Heart left ventricle (tissue), 16 donors: ENCODE results near the gene VMP1. TPM values are rescaled to one million over a fixed set of nuclear protein-coding genes. Genes with fewer than 3 reads are reported as not detected.

Experiments used
- ATAC-seq, 4 donors: fragments of 200-7000 bp; cut with Tn5 transposase; one replicate each; pipeline ENCODE4 v1.9.1; 2020 to 2022; ENCODE audit warnings: moderate library complexity in 4 of 4, mild to moderate bottlenecking in 3 of 4, moderate number of reproducible peaks in 1 of 4
- DNase-seq, 5 donors: peaks; one replicate each; pipeline ENCODE4 v3.0.0-alpha.2; 2020
- H3K27ac ChIP-seq, 12 donors: fragments of 200-600 bp; sonication (generic) in 4 of 12; one replicate each; pipeline versions ENCODE4 v1.5.0 to v1.8.0; 2016 to 2022; ENCODE audit warnings: mild to moderate bottlenecking in 2 of 12
- H3K27me3 ChIP-seq, 9 donors: fragments of 200-600 bp; sonication (generic) in 2 of 9; one replicate each; pipeline versions ENCODE4 v1.5.1 to v1.8.0; 2016 to 2022; ENCODE audit warnings: mild to moderate bottlenecking in 3 of 9
- H3K36me3 ChIP-seq, 9 donors: fragments of 200-600 bp; sonication (generic) in 2 of 9; one replicate each; pipeline versions ENCODE4 v1.5.0 to v1.8.0; 2018 to 2022; ENCODE audit warnings: mild to moderate bottlenecking in 2 of 9
- H3K4me1 ChIP-seq, 12 donors: fragments of 200-600 bp; sonication (generic) in 4 of 12; one replicate each; pipeline versions ENCODE4 v1.5.0 to v1.8.0; 2016 to 2022; ENCODE audit warnings: mild to moderate bottlenecking in 3 of 12
- H3K4me3 ChIP-seq, 12 donors: fragments of 200-600 bp; sonication (generic) in 4 of 12; one replicate each; pipeline versions ENCODE4 v1.5.0 to v1.8.0; 2017 to 2022; ENCODE audit warnings: mild to moderate bottlenecking in 9 of 12, moderate library complexity in 4 of 12
- H3K9me3 ChIP-seq, 12 donors: fragments of 200-600 bp; sonication (generic) in 4 of 12; one replicate each; pipeline versions ENCODE4 v1.5.0 to v1.8.0; 2016 to 2022; ENCODE audit warnings: mild to moderate bottlenecking in 1 of 12
- POLR2A ChIP-seq, 2 donors: fragments of 450-650 bp; IDR thresholded peaks; one replicate each; pipeline ENCODE4 v1.6.1; 2017; ENCODE audit warnings: antibody characterized with exemption in 2 of 2, mild to moderate bottlenecking in 2 of 2, moderate library complexity in 2 of 2
- whole genome bisulfite sequencing, 4 donors: extraction: QIAGEN DNeasy Blood & Tissue Kit in 2 of 4; methylation state at CpG; one replicate each; pipeline versions ENCODE4 v1.1.5 to v1.1.7; 2013 to 2018; 5-methylcytosine and 5-hydroxymethylcytosine counted together
- intact Hi-C, 10 donors: fragments of 100-400 bp; cut with DNase I; formaldehyde crosslinking; loops; one replicate each; pipeline versions ENCODE4 v1.11.1 to v1.14.2; 2022
- polyA plus RNA-seq, 2 donors: library from polyadenylated mRNA; stranded (reverse); fragments of 200-250 nt; gene quantifications; one replicate each; pipeline ENCODE4 v1.2.3, GENCODE V29; 2013
- total RNA-seq, 9 donors: library from RNA; depleted of rRNA in 2 of 9; stranded (reverse); fragments of >200 nt in 2 of 9; fragmentation: NEBNext Ultra II Directional in 3 of 9; extraction: Animal tissue kit (Norgen Biotek cat#: 25700) in 3 of 9; gene quantifications; one replicate each; pipeline versions ENCODE4 v1.1.0 to v1.2.4, GENCODE V29; 2016 to 2023
- TF ChIP-seq, protein P1 (sequence below), 12 donors: fragments of 200-600 bp; sonication (generic) in 4 of 12; IDR thresholded peaks; one replicate each; pipeline versions ENCODE4 v1.5.0 to v1.8.0; 2018 to 2022; ENCODE audit warnings: antibody characterized with exemption in 12 of 12, mild to moderate bottlenecking in 5 of 12
- donor health status: ischemic (EF 13 %, LVEDD 7.1; RV severe dilation, severe dysfunction).
- donor health status: healthy with polysubstance abuse.
- donor health status: DM: no; HTN: yes; CAD: no.
- donor health status: DM: no; HTN: no; CAD: no.
- donor health status: ischemic (EF 25% LVEDD 6.9; RV normal size, moderate dysfunction).
- donor health status: ischemic (EF 25% LVEDD 5.7; RV mildly dilated, moderate dysfunction).
- donor health status: healthy.
- donor health status: DM: yes; HTN: yes; CAD: no.
- donor health status: ischemic (EF 35%, LVEDD 5.7; RV mildly dilated, moderate dysfunction).
- donor health status: nonischemic (EF 11% LVEDD 7.7; RV severe dilation, severe dysfunction).
- donor health status: DM: yes; HTN: yes; CAD: no.
- donor health status: PGD.
- donor health status: ischemic (EF 29% LVEDD 5.4; RV normal size, mild dysfunction).
- donor health status: nonischemic (EF 23%, LVEDD 6.1; RV moderate dilation, normal function).

VMP1 gene
- total and polyA plus RNA-seq, 11 donors: 19.3 to 181 (median 50.1) TPM

DNA sequence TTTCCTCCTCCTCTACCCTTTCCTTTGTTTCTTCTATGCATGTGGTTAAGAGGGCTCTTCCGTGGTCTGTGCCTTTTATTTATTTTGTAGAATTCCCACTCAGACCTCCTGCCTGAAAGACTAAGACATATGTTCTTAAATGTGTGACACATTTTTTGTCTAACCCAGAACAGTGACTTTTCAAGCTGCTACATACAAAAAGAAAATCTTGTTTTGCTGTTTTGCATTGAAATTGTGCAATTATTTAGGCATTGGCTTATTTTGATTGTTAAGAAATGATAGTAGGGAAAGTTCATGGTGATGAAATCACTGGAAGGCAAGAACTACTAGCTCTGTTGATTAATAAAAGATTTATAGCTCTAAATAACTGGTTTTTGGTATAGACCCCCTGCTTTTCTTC, 108.5 kb downstream of the VMP1 start:
- H3K4me1 ChIP-seq: peaks cover 0 to 15% (median 0%) of the 10 kb centered on the region in 12 donors
- no peak overlapping the region for H3K4me3 ChIP-seq
- no peak for DNase-seq
- H3K27me3 ChIP-seq: no peaks in the 10 kb centered on the region
- H3K36me3 ChIP-seq: peaks cover 0 to 69% (median 35%) of the 10 kb centered on the region in 9 donors
- WGBS, 4 donors: 56 to 95% (median 84%) methylated on average over 1 of the region's 1 CpG
- ATAC-seq: no peak
- no peaks in the 10 kb centered on the region for H3K9me3 ChIP-seq
- peak overlapping the region in 1 of 12 donors; percentile 62 for H3K27ac ChIP-seq
- intact Hi-C loops: no loop called here
- TF ChIP-seq, protein P1, sequence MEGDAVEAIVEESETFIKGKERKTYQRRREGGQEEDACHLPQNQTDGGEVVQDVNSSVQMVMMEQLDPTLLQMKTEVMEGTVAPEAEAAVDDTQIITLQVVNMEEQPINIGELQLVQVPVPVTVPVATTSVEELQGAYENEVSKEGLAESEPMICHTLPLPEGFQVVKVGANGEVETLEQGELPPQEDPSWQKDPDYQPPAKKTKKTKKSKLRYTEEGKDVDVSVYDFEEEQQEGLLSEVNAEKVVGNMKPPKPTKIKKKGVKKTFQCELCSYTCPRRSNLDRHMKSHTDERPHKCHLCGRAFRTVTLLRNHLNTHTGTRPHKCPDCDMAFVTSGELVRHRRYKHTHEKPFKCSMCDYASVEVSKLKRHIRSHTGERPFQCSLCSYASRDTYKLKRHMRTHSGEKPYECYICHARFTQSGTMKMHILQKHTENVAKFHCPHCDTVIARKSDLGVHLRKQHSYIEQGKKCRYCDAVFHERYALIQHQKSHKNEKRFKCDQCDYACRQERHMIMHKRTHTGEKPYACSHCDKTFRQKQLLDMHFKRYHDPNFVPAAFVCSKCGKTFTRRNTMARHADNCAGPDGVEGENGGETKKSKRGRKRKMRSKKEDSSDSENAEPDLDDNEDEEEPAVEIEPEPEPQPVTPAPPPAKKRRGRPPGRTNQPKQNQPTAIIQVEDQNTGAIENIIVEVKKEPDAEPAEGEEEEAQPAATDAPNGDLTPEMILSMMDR (IDR thresholded peaks at IDR 0.05): no peak
- TF ChIP-seq POLR2A (IDR thresholded peaks at IDR 0.05): no peak

- DNase-seq (no peak), ATAC-seq (peak in 1 of 4 donors; percentile 23)
- peak overlapping the region in 9 of 12 donors; percentile 3 to 91 (median 50) for H3K27ac ChIP-seq
- peaks cover 5 to 58% (median 15%) of the 10 kb centered on the region in 12 donors for H3K4me1 ChIP-seq
- TF ChIP-seq, protein P1 (IDR thresholded peaks at IDR 0.05): no peak
- no peak for TF ChIP-seq POLR2A (IDR thresholded peaks at IDR 0.05)
- no peaks in the 10 kb centered on the region for H3K27me3 ChIP-seq
- WGBS, 4 donors: 84 to 87% (median 85%) methylated on average over 5 of the region's 5 CpGs
- peaks cover 0 to 15% (median 0%) of the 10 kb centered on the region in 9 donors for H3K36me3 ChIP-seq
- intact Hi-C loops: loop anchor here in 1 of 10 donors (5.0 kb wide), 1 partner anchor 38 kb away; no protein-coding TSS in a partner anchor
- H3K9me3 ChIP-seq: no peaks in the 10 kb centered on the region
- H3K4me3 ChIP-seq: no peak overlapping the region
Observed at GRCh38 chr17:59825533-59826322, 118.3 kb downstream of the VMP1 start.

DNA sequence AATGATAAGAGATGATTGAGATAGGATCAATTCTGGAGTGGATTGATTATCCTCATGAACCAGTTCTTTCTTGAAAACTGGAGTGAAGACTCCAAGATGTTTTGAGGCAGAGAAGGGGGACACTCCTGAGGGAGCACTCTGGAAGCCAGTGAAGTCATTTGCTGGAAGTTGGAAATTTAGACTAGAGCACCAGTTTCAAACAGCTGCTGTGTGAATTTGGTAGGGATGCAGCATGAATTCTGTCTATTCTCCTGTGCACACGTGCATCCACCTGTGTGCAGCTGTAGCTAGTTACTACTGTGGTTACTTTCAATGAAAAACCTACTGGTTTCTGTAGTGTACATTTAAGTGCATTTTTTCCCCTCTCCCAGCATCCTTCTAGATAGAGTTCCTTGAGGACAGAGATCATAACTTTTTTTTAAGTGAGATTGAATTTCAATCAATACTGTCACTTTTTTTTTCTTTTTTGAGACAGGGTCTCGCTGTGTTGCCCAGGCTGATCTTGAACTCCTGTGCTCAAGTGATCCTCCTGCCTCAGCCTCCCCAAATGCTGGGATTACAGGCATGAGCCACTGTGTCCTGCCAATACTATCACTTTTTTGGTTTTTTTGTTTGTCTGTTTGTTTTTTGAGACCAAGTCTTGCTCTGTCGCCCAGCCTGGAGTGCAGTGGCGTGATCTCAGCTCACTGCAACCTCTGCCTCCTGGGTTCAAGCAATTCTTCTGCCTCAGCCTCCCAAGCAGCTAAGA, 119.4 kb downstream of the VMP1 start:
- Histone ChIP-seq H3K4me3 (peak overlapping the region in 1 of 12 donors; percentile 12), H3K36me3 (peaks cover 0 to 13% (median 0%) of the 10 kb centered on the region in 9 donors), H3K9me3 (no peaks in the 10 kb centered on the region), H3K27me3 (no peaks in the 10 kb centered on the region), H3K4me1 (peaks cover 5 to 69% (median 15%) of the 10 kb centered on the region in 12 donors), H3K27ac (peak overlapping the region in 4 of 12 donors; percentile 3 to 91 (median 46))
- ATAC-seq (no peak), DNase-seq (no peak)
- 87 to 92% (median 88%) methylated on average over 4 of the region's 4 CpGs for WGBS, 4 donors
- intact Hi-C loops: loop anchor here in 1 of 10 donors (5.0 kb wide), 1 partner anchor 40 kb away; no protein-coding TSS in a partner anchor
- TF ChIP-seq, protein P1 (IDR thresholded peaks at IDR 0.05): no peak
- no peak for TF ChIP-seq POLR2A (IDR thresholded peaks at IDR 0.05)
